GM12878 (cell line): ENCODE measurements around the gene TTLL6.

ENCODE experiments used
- CEBPZ ChIP-seq: fragments of 150-350 bp; IDR thresholded peaks from 2 replicates; pipeline ENCODE4 v1.6.1; 2016; ENCODE audit warnings: low read depth, low read length
- CTCF ChIP-seq, 3 experiments: IDR thresholded peaks in 2 of 3; conservative IDR thresholded peaks in 1 of 3; 2 replicates each; pipeline ENCODE4 v1.5.1; 2011; ENCODE audit warnings: low read depth in 3 of 3, low read length in 3 of 3, mild to moderate bottlenecking in 3 of 3, control low read depth in 2 of 3, moderate library complexity in 2 of 3, inconsistent platforms in 1 of 3, mixed read lengths in 1 of 3; ENCODE audit not compliant: control insufficient read depth in 2 of 3, insufficient read depth in 1 of 3; ENCODE audit errors: extremely low read depth in 1 of 3
- EZH2 ChIP-seq: IDR thresholded peaks from 2 replicates; pipeline ENCODE4 v1.6.1; 2012; ENCODE audit warnings: low read depth, mild to moderate bottlenecking, control low read depth, inconsistent platforms, low read length, borderline replicate concordance; ENCODE audit not compliant: control insufficient read depth
- KDM1A ChIP-seq: fragments of 200-600 bp; sonication (generic); IDR thresholded peaks from 2 replicates; pipeline ENCODE4 v1.6.1; 2016; ENCODE audit warnings: borderline replicate concordance
- NFYB ChIP-seq: IDR thresholded peaks from 2 replicates; pipeline ENCODE4 v1.6.1; 2011; ENCODE audit warnings: low read depth, mild to moderate bottlenecking, low read length, improper control_type of control experiment, moderate library complexity; ENCODE audit not compliant: insufficient read depth
- PBX3 ChIP-seq: IDR thresholded peaks from 2 replicates; pipeline ENCODE4 v1.6.1; 2011; ENCODE audit warnings: mild to moderate bottlenecking, low read depth, low read length, moderate library complexity; ENCODE audit not compliant: insufficient replicate concordance
- POLR2A ChIP-seq: IDR thresholded peaks from 2 replicates; pipeline ENCODE4 v1.6.1; 2011; ENCODE audit warnings: low read depth, mild to moderate bottlenecking, low read length
- RAD21 ChIP-seq: IDR thresholded peaks from 2 replicates; pipeline ENCODE4 v1.6.1; 2011; ENCODE audit warnings: mild to moderate bottlenecking, low read depth, low read length, moderate library complexity; ENCODE audit not compliant: insufficient read depth
- REST ChIP-seq: IDR thresholded peaks from 2 replicates; pipeline ENCODE4 v1.6.1; 2012; ENCODE audit warnings: mild to moderate bottlenecking, low read depth, low read length
- SMAD1 ChIP-seq: fragments of 450-650 bp; IDR thresholded peaks from 2 replicates; pipeline ENCODE4 v1.6.1; 2018; ENCODE audit warnings: mild to moderate bottlenecking, low read depth; ENCODE audit not compliant: partially characterized antibody
- SMARCA5 ChIP-seq: fragments of 450-650 bp; IDR thresholded peaks from 2 replicates; pipeline ENCODE4 v1.6.1; 2017; ENCODE audit warnings: mild to moderate bottlenecking
- TBL1XR1 ChIP-seq: IDR thresholded peaks from 2 replicates; pipeline ENCODE4 v1.6.1; 2012; ENCODE audit warnings: low read depth, low read length, improper control_type of control experiment
- ZNF207 ChIP-seq: fragments of 450-650 bp; IDR thresholded peaks from 2 replicates; pipeline ENCODE4 v1.6.1; 2014; ENCODE audit warnings: antibody characterized with exemption, mild to moderate bottlenecking, borderline replicate concordance
- ZNF274 ChIP-seq: IDR thresholded peaks from one replicate; pipeline ENCODE4 v1.8.0; 2011; ENCODE audit not compliant: insufficient read length, insufficient read depth

GRCh38 chr17:48799069-48799723 lies 17.8 kb downstream of the TTLL6 start:
- TF ChIP-seq TBL1XR1 (no peak), SMARCA5 (no peak), EZH2 (no peak), RAD21 (no peak), REST (no peak), KDM1A (no peak), SMAD1 (no peak), CTCF (IDR thresholded peaks at IDR 0.05 in 2 of 3, conservative IDR thresholded peaks at IDR 0.05 in 1 of 3; ENCODE audit: control insufficient read depth in 2 of 3, extremely low read depth in 1 of 3, insufficient read depth in 1 of 3, low read depth in 3 of 3, low read length in 3 of 3) (no peak), CEBPZ (no peak), POLR2A (no peak), ZNF207 (no peak), ZNF274 (no peak), NFYB (no peak), PBX3 (no peak)
